ENCODE data around the gene SNTG2.

The SNTG2 gene

DNA sequence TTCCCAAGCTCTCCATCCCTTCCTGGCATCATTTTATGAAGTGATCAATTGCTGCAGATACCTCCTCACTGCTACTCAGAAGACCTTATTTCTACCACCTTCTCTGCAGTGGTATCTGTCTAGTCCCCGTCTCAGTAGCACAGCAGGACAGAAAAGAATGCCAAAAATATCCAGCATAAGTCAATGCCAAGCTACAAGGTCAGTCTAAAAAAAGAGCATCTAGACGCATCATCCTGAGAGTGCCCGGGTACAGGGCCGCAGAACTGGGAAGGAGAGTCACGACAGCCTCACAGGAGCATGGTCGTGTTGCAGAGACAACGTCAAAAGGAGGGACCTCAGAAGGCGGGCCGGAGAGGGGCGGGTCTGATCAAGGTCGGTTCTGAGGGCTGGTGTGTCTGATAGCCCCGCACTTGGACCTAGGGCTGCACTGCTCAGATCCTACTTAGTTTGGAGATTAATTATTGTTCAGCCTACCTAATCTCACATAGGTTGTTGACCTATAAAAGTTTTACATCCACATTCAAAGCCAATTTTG is 24.3 kb upstream of the SNTG2 start:
- DNase-seq (ENCODE audit: low read depth in 2 of 2): no peak

GRCh38 chr2:926896-927295 is 23.8 kb upstream of the SNTG2 start:
- DNase-seq (ENCODE audit: low read depth in 2 of 2): no peak

DNA sequence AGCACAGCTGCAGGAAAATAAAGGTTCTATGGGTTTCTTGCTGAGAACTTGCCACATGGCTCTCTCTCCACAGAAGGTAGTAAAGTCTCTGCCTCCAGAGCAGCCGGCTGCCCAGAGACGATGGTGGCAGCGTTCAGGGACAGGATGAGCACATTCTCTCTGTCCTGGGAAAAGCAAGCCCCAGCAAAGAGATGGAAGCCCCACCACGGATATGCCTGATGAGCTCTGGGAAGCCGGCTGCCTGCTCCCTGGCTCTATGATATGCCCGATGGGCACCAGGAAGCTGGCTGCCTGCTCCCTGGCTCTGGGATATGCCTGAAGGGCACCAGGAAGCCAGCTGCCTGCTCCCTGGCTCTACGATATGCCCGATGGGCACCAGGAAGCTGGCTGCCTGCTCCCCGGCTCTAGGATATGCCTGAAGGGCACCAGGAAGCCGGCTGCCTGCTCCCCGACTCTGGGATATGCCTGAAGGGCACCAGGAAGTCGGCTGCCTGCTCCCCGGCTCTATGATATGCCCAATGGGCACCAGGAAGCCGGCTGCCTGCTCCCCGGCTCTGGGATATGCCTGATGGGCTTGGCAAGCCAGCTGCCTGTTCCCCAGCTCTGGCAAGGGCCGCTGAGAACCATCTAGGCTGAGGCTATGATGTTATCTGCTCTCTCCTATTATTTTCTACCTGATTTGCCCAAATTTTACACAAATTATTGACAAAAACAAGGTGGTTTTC is 21.5 kb upstream of the SNTG2 start:
- no peak for DNase-seq (ENCODE audit: low read depth in 2 of 2)

DNA sequence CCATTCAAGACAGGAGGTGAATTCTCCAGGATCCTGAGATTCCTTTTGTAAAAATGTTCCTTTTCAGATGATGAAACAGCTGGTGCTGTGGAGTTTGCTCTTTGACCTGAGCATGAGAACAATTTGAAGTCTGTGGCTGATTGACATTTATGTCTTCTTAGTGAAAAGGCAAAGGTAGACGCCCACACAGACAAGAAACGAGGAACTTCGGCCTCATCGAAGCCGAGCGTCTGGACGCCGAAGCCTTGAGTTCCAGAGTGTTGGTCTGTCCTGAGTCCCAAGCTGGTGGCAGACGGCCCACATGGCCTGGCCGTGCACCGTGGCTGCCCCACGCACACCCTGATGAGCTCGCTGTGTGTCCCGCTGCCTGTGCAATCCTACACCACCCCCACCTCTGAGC is 20.7 kb upstream of the SNTG2 start:
- no peak for DNase-seq (ENCODE audit: low read depth in 2 of 2)

DNA sequence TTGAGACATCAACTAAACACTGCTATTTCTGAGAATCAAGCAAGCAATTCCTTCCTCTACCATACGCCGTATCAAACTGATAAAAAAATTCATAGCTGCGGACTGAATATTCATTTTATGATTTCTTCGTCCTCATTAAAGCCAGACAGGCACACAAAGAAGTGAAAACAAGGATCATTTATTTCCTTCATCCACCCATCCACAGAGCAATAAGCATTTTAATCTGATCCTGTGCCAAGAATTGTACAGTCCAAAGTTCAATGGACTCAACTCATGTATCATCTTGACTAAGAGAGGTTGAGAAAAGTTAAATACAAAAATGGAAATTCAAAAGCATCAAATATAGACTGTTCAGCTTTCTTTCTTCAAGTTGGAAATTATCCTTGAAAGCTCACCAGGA is 19.7 kb upstream of the SNTG2 start:
- DNase-seq (ENCODE audit: low read depth in 2 of 2): no peak

DNA sequence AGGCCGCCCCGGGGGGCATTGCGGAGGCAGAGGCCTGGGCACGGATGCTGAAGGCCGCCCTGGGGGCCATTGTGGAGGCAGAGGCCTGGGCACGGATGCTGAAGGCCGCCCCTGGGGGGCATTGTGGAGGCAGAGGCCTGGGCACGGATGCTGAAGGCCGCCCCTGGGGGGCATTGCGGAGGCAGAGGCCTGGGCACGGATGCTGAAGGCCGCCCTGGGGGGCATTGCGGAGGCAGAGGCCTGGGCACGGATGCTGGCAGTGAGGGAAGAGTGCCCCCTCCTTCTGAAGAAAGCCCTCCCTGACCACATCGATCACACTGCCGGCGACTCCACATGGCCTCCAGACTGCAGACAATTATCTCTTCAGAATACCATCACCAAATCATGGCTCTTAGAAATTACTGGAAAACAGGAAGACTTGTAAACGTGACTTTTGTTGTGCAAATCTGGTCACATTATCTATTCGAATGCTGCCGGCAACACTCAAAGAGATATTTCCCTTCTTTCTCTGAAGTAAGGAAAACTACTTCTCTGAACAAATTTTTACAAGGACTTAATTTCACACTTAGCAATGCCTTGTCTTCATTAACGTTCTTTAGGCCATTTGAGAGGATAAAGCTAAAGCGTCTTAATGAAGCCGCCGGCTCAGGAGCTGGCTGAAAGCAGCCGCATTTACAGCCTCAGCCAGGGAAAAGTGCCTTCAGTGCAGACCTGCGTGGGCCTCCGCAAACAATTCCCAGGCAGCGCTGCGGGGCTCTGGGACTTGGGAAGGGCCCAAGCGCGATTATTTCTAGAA is 18.1 kb upstream of the SNTG2 start:
- DNase-seq (ENCODE audit: low read depth in 2 of 2): no peak

- DNase-seq (ENCODE audit: low read depth in 2 of 2): no peak
Measured at GRCh38 chr2:933734-934295, 16.8 kb upstream of the SNTG2 start.

DNA sequence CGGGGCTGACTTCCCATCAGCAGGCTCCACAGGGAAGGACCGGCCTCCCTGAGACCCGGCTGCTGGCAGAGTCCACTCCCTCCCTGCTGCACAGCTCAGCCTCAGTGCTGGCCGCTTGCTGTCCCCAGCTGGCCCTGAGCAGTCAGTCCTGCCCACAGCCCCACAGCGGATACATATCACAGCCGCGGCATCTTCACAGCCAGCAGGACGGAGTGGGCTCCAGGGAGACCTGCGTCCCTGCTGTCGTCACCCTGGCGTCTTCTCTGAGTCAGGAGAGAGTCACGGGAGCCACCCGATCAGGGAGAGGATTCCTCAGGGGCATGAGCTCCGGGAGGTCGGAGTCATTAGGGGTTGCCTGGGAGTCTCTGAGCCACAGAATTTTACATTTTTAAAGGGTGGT is 13.1 kb upstream of the SNTG2 start:
- DNase-seq (ENCODE audit: low read depth in 2 of 2): no peak

DNA sequence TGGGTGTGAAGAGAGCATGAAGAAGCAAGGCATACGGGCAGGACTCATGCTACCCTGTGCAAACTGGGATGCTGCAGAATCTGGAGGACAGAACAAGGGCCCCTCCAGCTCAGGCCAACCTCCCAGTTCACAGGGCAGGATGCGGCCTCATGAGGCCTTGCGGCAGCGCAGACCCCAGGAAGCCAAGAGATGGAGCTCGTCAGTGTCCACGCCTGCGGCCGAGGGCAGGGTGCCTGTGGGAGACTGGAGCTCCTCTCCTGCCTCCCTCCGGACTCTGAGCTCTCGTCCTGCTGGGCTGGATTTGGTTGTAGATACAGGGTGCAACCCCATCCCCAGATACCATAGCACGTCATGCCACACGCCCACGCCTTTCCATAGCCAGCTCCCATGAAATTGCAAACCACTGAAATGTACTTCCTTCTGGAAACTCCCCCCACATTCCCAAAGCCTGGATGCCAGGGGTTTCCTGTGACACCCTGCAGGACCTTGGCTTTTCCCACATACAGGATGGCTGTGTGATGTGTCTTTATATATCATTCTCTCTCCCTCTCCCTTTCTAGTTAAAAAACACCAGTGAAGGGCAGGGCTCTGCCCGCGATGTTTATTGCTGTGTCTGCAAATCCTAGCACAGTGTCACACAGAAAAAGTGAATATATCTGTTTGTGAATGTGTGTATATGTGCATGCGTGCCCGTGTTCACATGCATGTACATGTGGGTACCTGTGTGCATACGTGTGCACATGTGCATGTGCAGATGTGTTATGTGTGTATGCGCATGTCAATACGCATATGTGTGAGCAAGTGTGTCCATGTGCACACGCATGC is 12.3 kb upstream of the SNTG2 start:
- no peak for DNase-seq (ENCODE audit: low read depth in 2 of 2)

GRCh38 chr2:939936-940601 is 10.6 kb upstream of the SNTG2 start:
- no peak for DNase-seq (ENCODE audit: low read depth in 2 of 2)

DNA sequence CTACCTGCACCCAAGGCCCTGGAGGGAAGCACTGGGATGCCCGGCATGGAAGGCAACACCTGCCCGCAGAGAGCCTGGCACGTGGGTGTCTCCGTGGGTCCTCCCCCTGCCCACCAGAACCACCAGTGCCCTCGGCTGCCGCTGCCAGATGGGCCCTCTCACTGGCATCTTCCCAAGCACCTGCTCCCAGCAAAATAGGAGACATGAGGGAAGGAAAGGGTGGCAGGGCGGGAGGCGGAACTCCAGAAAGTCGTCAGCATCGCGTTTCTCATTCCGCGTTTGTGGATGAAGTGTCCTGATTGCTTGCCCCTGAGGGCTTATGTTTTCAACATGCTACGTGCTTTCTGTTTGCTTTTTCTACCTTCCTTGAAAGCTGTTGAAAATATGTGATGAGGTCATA is 8.8 kb upstream of the SNTG2 start:
- no peak for DNase-seq (ENCODE audit: low read depth in 2 of 2)

DNA sequence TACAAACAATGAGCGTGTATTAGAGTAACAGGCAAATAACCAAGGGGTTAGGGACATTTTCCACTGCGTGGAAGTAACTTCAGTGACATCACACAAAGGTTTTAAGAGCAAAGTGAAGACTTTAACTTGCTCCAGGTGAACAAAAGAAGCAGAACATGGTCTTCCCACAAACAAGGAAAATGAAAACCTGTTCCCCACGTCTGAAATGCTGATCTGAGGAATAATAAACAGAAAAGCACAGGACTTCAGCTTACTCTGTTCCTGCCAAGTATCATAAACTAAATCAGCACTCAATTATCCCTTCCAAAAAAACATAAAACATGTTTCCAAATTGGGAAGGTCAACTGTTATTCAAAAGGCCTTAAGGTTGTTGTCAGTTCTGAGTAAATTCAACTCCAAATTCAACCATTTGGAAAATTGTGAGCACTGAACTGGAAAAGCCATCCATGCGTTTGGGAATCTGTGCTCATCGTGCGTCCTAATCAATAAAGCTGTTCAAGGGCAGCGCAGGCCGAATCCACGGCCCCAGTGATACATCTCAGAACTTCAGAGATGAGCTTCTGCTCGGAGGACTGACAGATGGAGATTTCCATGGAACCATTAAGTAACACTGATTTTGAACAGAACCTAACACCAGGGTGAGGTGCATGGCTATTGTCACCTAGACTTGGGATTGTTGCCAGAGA is 7.7 kb upstream of the SNTG2 start:
- no peak for DNase-seq (ENCODE audit: low read depth in 2 of 2)

GRCh38 chr2:943461-943797 is 7.2 kb upstream of the SNTG2 start:
- no peak for DNase-seq (ENCODE audit: low read depth in 2 of 2)

DNA sequence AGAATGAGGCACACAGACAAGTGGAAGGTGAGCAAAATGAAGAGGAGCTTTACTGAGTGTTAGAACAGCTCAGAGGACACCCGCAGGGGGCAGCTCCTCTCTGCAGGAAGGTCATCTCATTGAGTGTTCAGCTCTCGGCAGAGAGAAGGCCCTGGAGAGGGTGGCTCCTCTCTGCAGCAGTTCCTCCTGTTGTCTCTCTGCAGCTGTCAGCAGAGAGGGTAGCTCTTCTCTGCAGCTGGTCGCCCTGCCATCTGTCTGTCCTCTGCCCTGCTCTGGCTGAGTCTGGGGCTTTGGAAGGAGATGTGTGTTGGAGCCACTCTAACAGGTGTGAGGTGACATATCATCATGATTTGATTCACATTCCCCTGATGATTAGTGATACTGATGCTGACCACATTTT is 6.8 kb upstream of the SNTG2 start:
- no peak for DNase-seq (ENCODE audit: low read depth in 2 of 2)

DNA sequence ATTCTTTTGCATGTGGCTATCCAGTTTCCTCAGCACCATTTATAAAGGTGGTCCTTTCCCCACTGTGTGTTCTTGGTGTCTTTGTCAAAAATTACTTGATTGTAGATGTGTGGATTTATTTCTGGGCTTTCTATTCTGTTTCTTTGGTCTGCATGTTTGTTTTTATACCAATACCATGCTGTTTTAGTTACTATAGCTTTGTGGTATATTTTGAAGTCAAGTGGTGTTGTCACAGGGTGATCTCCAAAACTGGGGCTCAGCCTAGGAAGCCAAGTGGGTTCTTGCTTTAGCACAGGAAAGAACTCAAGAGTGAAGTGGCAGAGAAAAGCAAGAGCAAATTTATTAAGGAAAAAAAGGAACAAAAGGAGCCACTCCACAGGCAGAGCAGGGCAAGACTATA is 6.0 kb upstream of the SNTG2 start:
- no peak for DNase-seq (ENCODE audit: low read depth in 2 of 2)

DNA sequence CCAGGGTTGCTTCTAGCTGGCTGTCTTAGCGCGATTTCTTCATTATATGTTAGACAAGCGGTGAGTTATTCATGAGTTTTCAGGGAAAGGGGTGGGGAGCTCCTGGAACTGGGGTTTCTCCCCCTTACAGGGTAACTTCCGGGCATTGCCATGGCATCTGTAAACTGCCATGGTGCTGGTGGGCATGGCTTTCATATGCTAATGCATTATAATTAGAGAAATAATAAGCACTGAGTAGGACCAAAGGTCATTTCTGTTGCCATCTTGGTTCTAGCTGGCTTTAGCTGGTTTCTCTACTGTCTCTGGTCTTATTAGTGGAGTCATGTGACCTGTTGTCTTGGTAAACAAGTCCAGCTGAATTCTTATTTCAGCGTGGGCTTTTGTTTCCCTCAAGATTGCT is 5.5 kb upstream of the SNTG2 start:
- DNase-seq (ENCODE audit: low read depth in 2 of 2): no peak

GRCh38 chr2:946073-946948 is 4.3 kb upstream of the SNTG2 start:
- DNase-seq (ENCODE audit: low read depth in 2 of 2): no peak

- no peak for DNase-seq (ENCODE audit: low read depth in 2 of 2)
Measured at GRCh38 chr2:949384-950079, 1.1 kb upstream of the SNTG2 start.

DNA sequence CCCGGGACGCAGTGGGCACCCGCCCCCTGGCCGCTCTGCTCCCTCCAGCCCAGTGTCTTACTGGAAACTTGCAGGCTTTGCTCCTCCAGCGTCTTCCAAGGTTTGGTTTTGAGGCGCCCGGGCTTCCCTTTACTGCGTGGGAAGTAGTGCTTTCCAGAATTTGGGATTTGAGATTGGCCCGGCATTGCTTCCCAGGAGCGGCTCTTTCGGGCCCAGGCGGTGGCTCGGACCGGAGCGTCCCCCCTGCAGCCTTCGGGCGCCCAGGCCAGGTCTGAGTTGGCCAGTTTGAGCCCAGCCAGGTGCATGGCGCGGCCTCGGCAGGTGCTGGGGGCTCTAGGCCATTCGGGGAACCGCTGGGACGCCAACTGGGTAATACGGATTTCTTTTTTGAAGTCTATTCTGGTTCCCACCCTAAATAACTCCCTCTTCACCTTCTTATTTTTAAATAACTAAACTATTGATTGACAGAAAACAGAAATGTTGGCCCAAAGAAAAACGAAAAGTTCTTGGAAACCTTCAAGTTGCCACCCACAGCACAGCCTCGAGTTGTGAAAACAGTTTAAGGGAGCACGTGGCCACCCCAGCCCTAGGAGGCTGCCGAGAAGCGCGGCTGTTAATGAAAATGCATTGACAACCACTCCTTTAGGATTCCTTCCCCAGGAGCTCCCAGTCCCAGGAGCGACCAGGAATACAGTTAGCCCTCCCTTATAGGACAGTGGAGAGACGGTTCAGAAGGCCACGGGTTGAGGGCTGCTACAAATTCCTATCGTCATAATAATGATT is 766 bp downstream of the SNTG2 start:
- no peak for DNase-seq (ENCODE audit: low read depth in 2 of 2)

Data from stimulated activated CD8-positive, alpha-beta memory T cell treated with anti-CD3 and anti-CD28 coated beads, Interleukin-7, amount 100 ng/mL, for 1 hour (primary cell).